Heart left ventricle (tissue), 13 donors: Measurements from ENCODE around the gene DAB2.

Source experiments
- POLR2A ChIP-seq, 2 donors: fragments of 450-650 bp; IDR thresholded peaks; one replicate each; pipeline ENCODE4 v1.6.1; 2017; ENCODE audit warnings: antibody characterized with exemption in 2 of 2, mild to moderate bottlenecking in 2 of 2, moderate library complexity in 2 of 2
- TF ChIP-seq, protein P1 (sequence below), 12 donors: fragments of 200-600 bp; sonication (generic) in 4 of 12; IDR thresholded peaks; one replicate each; pipeline versions ENCODE4 v1.5.0 to v1.8.0; 2018 to 2022; ENCODE audit warnings: antibody characterized with exemption in 12 of 12, mild to moderate bottlenecking in 5 of 12
- donor health status: ischemic (EF 13 %, LVEDD 7.1; RV severe dilation, severe dysfunction).
- donor health status: DM: no; HTN: yes; CAD: no.
- donor health status: DM: no; HTN: no; CAD: no.
- donor health status: ischemic (EF 25% LVEDD 6.9; RV normal size, moderate dysfunction).
- donor health status: ischemic (EF 25% LVEDD 5.7; RV mildly dilated, moderate dysfunction).
- donor health status: ischemic (EF 35%, LVEDD 5.7; RV mildly dilated, moderate dysfunction).
- donor health status: nonischemic (EF 11% LVEDD 7.7; RV severe dilation, severe dysfunction).
- donor health status: DM: yes; HTN: yes; CAD: no.
- donor health status: PGD.
- donor health status: ischemic (EF 29% LVEDD 5.4; RV normal size, mild dysfunction).
- donor health status: nonischemic (EF 23%, LVEDD 6.1; RV moderate dilation, normal function).

DNA sequence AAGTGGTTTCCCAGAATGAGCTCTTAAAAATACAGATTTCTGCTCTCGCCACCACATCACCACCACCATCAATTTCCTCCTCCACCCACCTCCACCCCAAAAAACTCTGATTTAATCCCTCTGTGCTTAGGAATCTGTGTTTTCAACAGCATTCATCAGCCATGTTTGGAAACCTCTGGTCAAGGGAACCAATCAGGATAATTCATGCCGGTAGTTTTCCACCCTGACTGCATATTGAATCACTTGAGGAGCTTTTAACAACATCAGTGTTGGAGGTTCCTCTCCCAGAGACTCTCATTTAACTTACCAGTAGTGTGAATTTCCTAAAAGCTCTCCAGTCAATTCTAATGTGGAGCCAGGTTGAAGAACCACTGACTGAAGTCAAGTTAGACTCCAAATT, 46.0 kb upstream of the DAB2 start:
- TF ChIP-seq POLR2A (IDR thresholded peaks at IDR 0.05), result no peak
- TF ChIP-seq, protein P1, sequence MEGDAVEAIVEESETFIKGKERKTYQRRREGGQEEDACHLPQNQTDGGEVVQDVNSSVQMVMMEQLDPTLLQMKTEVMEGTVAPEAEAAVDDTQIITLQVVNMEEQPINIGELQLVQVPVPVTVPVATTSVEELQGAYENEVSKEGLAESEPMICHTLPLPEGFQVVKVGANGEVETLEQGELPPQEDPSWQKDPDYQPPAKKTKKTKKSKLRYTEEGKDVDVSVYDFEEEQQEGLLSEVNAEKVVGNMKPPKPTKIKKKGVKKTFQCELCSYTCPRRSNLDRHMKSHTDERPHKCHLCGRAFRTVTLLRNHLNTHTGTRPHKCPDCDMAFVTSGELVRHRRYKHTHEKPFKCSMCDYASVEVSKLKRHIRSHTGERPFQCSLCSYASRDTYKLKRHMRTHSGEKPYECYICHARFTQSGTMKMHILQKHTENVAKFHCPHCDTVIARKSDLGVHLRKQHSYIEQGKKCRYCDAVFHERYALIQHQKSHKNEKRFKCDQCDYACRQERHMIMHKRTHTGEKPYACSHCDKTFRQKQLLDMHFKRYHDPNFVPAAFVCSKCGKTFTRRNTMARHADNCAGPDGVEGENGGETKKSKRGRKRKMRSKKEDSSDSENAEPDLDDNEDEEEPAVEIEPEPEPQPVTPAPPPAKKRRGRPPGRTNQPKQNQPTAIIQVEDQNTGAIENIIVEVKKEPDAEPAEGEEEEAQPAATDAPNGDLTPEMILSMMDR (IDR thresholded peaks at IDR 0.05), result no peak
